Measurements from ENCODE around the gene UBE2S.
"Not testable (repeated sequence)": the region's sequence is repeated elsewhere in the genome, so short reads cannot be mapped to it uniquely, and the experiment has no call there.

Gene UBE2S

GRCh38 chr19:55407550-55407799, at the start of gene UBE2S:
Gene UBE2S, minus strand, starts transcription at chr19:55407788. Its CDS starts 199 bp downstream, at chr19:55407589.
- not testable (repeated sequence) for DNase-seq

- no peak for DNase-seq
Measured at GRCh38 chr19:55456347-55456746, 48.8 kb upstream of the UBE2S start.

DNA sequence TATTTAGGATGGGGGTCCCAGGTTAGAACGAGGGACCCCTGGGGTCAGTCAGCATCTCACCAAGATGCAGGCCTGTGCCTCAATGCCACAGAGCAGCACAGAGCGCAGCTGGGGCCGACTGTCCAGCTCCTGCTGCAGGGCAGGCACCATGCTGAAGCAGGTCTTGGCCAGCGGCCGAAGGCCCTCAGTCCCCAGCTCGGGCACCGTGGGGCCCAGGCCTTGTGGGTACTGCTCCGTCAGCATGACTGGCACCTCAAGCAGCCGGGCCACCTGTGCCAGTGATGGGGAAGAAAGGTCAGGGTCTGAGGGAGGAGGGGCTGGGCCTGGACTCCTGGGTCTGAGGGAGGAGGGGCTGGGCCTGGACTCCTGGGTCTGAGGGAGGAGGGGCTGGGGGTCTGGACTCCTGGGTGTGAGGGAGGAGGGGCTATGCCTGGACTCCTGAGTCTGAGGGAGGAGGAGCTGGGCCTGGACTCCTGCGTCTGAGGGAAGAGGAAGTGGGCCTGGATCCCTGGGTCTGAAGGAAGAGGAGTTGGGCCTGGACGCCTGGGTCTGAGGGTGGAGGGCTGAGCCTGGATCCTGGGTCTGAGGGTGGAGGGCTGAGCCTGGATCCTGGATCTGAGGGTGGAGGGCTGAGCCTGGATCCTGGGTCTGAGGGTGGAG, 48.1 kb upstream of the UBE2S start:
- DNase-seq: no peak

DNA sequence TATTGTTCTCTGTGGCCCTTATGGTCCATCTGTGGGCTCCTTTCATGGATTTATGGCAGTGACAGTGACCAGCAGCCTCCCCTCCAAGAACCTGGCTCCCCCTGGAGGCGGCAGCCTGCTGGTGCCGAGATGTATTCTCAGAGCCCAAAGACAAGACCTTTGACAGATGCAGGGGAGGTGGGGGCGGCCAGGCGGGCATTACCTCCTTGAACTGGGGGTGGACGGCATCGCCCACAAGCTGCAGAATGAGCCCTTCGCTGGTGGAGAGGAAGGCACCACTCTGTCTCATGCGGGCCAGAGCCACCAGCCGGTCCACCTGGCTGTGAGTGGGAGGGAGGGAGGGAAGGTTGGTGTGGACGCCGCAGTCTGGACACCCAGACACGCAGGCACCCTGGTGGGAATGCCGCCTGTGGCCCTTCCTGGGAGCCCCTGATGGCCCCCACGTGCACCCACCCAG, 47.2 kb upstream of the UBE2S start:
- peak; percentile 19 for DNase-seq

GRCh38 chr19:55453511-55454260, 46.1 kb upstream of the UBE2S start:
- no peak for DNase-seq

GRCh38 chr19:55452749-55453346, 45.3 kb upstream of the UBE2S start:
- peak; percentile 93 for DNase-seq

DNA sequence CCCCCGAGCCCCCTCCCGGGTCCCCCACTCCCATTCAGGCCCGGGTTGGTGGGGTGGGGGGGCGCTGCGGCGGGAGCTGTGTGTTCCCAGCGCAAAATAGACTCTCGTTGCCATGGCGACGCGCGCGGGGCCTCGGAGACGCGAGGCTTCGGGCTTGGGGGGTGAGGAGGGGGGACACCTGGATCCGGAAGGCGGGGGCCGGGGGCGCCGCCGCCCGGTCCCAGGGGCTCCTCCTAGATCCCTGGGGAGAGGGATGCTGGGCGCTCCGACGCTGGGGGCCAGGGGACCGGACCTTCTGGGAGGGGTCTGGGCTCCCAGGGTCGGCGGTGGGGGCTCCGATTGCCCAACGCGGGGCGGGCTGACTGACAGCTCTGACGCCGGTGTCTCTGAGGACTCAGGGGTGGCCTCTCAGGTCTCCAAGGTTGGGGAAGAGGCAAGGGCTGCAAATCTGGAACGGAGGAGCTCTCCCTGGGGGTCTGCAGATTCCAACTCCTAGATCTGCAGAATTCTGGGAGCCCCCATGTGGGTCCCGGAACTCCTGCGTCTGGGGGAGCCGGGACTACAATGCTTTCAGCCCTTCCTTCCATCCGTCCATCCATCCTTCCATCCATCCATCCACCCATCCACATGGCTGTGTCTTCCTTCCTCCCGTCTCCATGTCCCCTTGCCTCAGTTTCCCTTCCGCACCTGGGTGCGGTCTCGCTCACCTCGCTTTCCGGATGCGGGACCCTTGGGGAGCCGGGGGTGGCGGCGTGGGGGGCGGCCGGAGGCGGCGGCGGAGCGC, 44.6 kb upstream of the UBE2S start:
- peak; percentile 28 for DNase-seq

GRCh38 chr19:55451163-55451964, 43.8 kb upstream of the UBE2S start:
- no peak for DNase-seq

DNA sequence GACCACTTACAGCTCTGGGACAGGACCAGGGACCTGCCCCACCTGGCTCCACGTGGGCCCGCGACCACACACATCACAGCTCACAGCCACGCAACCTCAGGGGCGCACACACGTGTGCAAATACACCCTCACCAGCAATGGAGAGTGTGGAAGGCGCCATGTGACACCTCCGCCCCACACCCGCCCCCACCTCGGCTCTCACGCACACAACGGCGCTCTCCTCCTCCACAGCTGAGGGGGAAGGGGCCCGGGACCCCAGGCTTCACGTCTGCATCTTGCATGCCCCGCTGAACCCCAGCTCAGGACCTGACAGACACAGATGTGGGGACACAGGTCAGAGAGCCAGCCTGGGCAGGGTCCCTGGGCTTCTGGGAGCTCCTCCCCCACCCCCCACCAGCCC, 41.9 kb upstream of the UBE2S start:
- DNase-seq: no peak

GRCh38 chr19:55448175-55448490, 40.5 kb upstream of the UBE2S start:
- not testable (repeated sequence) for DNase-seq

GRCh38 chr19:55447421-55448174, 40.0 kb upstream of the UBE2S start:
- DNase-seq: peak; percentile 42

- DNase-seq: peak; percentile 38
Measured at GRCh38 chr19:55446060-55446459, 38.5 kb upstream of the UBE2S start.

DNA sequence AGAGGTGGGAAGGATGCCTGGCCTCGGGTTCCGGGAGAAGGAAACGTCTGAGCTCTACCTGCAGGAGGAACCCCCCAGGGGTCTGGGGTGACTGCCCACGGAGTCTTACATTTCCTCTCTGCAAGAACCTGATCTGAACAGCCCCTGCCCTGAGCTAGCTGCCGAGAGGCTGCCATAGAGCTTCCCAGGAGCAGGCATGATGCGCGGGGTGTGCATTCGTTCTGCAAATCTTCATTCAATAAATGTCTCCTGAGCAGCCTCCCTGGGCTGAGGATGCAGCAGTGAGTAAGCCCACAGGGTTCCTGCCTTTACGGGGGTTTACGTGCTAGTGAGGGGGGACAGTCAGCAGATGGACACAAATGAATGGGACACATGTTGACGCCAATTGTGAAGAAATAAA, 37.1 kb upstream of the UBE2S start:
- no peak for DNase-seq

DNA sequence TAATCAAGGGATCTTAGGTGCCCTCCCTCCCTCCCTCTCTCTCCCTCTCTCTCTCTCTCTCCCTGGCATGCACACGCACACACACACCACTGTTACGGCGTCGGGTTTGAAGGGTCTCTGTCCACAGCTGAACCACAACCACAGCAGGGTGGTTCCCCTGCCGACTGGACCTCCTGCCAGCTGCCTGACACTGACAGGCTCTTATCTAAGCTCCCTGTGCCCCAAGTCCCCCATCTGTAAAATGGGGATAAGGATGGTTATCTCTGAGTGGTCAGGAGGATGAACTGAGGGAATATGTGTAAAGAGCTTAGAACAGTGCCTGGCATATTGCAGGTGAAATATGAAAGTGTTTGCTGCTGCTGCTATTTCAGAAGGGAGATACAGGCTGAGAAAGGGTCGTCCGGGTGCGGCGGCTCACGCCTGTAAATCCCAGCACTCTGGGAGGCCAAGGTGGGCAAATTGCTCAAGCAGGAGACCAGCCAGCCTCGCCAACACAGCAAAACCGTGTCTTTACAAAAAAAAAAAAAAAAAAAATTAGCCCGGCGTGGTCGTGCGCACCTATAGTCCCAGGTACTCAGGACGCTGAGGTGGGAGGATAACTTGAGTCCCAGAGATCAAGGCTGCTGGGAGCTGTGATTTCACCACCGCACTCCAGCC, 36.4 kb upstream of the UBE2S start:
- DNase-seq: no peak

GRCh38 chr19:55443045-55443823, 35.6 kb upstream of the UBE2S start, which contains the start of gene SHISA7:
Gene SHISA7, minus strand, starts transcription at chr19:55443300. Its CDS starts 437 bp downstream, at chr19:55442863.
- DNase-seq: peak; percentile 35

GRCh38 chr19:55442372-55442961, 34.9 kb upstream of the UBE2S start:
- DNase-seq: peak; percentile 59

DNA sequence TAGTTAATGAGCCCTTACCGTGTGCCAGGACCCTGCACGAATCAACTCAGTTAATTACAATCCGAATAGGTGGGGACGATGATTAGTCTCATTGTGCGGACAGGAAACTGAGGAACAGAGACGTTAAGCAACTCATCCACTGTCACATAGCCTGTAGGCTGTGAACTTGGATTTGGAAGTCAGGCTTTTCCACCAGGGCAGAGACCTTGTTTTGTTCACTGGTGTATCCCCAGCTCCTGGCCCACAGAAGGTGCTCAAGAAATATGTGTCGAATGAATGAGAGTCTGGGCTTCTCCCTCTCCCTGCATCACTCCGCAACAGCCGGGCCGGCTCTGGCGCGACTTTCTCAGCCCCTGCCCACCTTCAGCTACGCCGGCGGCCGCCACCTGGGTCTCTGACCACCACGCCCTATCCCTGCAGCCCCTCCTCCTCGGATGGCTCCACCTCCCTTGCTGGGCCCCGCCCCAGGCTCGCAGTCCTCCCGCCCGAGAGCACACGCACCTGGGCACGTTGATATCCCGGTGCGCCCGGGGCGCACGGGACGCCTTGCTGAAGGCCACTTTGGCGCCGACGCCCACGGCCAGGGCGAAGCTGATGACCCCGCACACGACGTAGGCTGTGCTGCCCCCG, 34.2 kb upstream of the UBE2S start:
- peak; percentile 53 for DNase-seq

DNA sequence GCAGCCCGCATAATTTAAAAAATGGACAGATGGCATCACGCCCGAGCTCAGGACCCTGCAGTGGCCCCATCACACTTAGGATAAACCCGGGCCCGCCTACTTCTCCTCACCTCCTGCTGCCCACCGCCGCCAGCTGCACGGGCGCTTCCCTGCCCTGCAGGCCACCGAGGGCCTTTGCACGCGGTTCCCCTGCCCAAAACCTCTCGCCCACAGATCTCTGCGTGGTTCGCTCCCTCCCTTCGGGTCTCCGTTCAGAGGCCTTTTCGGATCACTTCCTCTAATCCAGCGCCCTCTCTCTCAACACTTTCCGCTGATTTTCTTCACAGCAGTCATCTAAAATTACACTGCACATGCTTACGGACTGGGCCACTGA, 33.7 kb upstream of the UBE2S start:
- DNase-seq: no peak

DNA sequence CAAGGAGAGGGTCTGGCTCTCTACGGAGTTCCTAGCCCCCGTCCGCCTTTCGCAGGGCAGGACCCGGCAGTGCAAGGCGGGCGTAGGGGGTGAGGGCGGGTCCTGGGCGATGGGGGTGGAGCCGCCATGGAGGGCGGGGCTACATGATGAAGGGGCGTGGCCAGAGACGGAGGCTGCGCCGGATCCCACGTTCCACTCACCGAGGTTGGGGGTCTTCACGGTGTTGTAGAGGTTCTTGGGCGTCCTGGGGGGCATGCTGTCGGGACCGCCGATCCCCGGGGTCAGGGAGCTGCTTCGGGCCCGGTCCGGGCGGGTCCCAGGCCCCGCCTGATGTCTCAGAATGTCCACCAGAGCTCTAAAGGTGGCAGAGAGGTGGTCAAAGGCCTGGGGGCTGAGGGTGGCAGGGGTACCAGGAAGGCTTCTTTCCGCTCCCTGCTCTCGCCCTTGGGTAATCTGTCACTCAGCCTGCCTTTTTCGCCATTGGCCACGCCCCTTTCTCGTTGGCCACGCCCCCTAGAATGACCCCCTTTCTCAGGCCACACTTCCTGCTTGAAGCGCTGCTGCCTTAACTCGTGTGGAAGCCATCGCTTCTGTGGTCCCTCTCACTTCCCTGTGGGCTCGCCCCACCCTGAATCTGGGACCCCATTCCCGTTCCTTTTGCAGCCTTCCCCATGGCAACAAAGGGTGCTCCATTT, 33.0 kb upstream of the UBE2S start:
- no peak for DNase-seq

Measured in NCI-H1105 treated with DMSO at 0.1 percent for 48 hours (cell line).